Motor neuron (in vitro differentiated cells): Measurements from ENCODE around the gene SLC47A2. TPM values are rescaled to one million over a fixed set of nuclear protein-coding genes. Genes with fewer than 3 reads are reported as not detected.
A peak's percentile ranks its signal among the peaks of the same experiment; 100 is the strongest.

Experiments
- ATAC-seq, 8 experiments: fragments of 200-7000 bp; cut with Tn5 transposase; replicated peaks in 6 of 8; 2 replicates each; pipeline ENCODE4 v1.8.0; 2021; ENCODE audit warnings: mild to moderate bottlenecking in 8 of 8, moderate library complexity in 8 of 8
- H3K27ac ChIP-seq, 2 donors: fragments of 250-450 bp; sonication (Bioruptor Pico); 2 replicates each; pipeline ENCODE4 v1.9.0; 2021; ENCODE audit warnings: antibody characterized with exemption in 2 of 2, mild to moderate bottlenecking in 2 of 2, moderate library complexity in 1 of 2
- H3K4me1 ChIP-seq, 2 donors: fragments of 250-450 bp; sonication (Bioruptor Pico); replicated peaks in 1 of 2; 2 replicates each; pipeline ENCODE4 v1.6.1; 2021; ENCODE audit warnings: antibody characterized with exemption in 2 of 2, mild to moderate bottlenecking in 2 of 2, moderate library complexity in 1 of 2
- H3K4me3 ChIP-seq, 5 donors: fragments of 250-450 bp; sonication (Bioruptor Pico); 2 replicates each; pipeline ENCODE4 v1.9.0; 2021; ENCODE audit warnings: antibody characterized with exemption in 5 of 5, mild to moderate bottlenecking in 5 of 5, moderate library complexity in 4 of 5
- WGBS, 10 experiments: fragments of 450-650 bp; shearing (Covaris generic); methylation state at CpG; one replicate each; pipeline ENCODE4 v1.0.0; 2022; 5-methylcytosine and 5-hydroxymethylcytosine counted together
- in situ Hi-C, 9 experiments: fragments of 400-800 bp; cut with MboI; loops; one replicate each; pipeline ENCODE4 v1.15.0; 2021; ENCODE audit warnings: low sequenced_read_pairs in 9 of 9, low pct_unique_long_range_greater_than_20kb in 2 of 9; ENCODE audit not compliant: unreplicated experiment in 9 of 9
- total RNA-seq, 8 experiments: library from RNA; unstranded; fragments of 300-600 nt; gene quantifications; 2 replicates each; pipeline versions ENCODE4 v1.2.3 to v1.2.4, GENCODE V29; 2022

The SLC47A2 gene
- total RNA-seq, 8 experiments from 2014 or later: 0.29 to 2.2 (median 0.60) TPM

- H3K4me1 ChIP-seq: peaks cover 0 to 3% of the 10 kb centered on the region in 2 donors
- WGBS, 10 experiments: 62% methylated on average over 2 of the region's 26 CpGs; no CpG with 5 or more reads in 9 of the 10 experiments
- peak overlapping the region; percentile 33 to 44 (median 37) for H3K4me3 ChIP-seq
- peak; percentile 10 to 67 (median 51) for ATAC-seq
- in situ Hi-C loops: no loop called here
- H3K27ac ChIP-seq: no peak overlapping the region
These were observed 28.1 kb upstream of the SLC47A2 start for GRCh38 chr17:19744492-19744891.

DNA sequence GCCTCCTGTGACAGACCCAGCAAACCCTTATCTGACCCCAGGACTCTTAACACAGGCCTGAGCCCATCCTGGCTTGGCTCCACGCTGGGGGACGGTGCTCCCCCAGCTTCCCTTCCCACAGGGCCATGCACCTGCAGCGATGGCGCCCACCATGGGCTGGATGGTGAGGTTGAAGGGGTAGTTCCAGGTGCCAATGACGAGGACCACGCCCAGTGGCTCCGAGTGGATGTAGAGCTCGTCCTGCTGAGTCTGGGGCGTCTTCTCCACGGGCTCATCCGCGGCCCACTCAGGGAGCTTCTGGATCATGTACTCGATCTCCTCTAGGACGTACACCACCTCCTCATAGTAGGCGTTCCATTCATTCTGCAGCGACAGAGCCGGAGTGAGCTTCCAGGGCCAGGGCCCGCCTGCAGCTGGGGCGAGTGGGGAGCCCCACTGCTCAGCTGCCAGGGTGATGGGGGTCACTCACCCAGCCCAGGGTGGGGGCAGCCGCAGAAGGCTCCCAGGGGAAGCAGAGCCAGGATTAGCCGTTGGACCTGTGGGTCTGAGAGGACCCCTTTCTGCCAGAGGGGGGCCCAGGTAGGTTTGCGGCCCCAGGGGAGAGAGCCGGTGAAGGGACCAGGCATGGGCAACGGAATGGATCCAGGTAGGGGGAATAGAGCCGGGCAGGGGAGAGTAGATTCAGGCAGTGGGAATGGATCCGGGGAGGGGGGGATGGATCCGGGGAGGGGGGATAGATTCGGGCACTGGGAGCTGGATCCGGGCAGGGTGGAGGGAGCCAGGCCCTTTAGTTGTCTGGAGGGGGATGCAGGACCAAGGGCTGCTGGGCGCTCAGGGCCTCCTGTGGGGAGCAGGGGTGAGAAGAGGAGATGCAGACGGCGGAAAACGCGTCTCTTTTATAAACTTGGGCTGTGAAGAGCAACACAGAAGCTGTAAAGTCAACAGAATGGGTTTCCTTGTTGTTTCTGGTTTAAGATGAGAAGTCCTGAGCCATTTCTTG lies 27.0 kb upstream of the SLC47A2 start:
- in situ Hi-C loops: no loop called here
- Histone ChIP-seq H3K4me1 (peaks cover 0 to 3% of the 10 kb centered on the region in 2 donors), H3K27ac (no peak overlapping the region), H3K4me3 (no peak overlapping the region)
- ATAC-seq: no peak
- 80 to 100% (median 95%) methylated on average over 1 to 4 of the region's 34 CpGs; no CpG with 5 or more reads in 5 of the 10 experiments for WGBS, 10 experiments

DNA sequence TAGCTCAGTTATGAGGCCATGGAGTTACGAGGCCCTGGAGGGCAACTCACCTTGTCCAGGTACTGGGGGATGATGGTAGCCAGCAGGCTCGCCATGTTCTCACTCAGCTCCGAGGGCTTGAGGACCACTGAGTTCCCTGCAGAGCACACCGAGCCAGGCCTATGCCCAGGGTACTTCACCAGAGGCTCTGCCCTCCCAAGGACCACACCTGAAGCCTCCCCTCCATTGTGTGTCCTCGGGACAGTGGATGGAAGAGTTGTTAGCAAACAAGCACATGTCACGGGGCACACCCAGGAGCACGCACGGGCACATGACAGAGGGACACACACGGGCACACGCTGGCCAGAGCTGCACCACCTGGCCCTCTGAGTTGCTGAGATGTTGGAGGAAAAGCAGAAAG lies 26.1 kb upstream of the SLC47A2 start:
- 85 to 100% (median 92%) methylated on average over 1 to 8 of the region's 10 CpGs; no CpG with 5 or more reads in 6 of the 10 experiments for WGBS, 10 experiments
- H3K27ac ChIP-seq: no peak overlapping the region
- H3K4me3 ChIP-seq: no peak overlapping the region
- in situ Hi-C loops: no loop called here
- H3K4me1 ChIP-seq: peaks cover 0 to 3% of the 10 kb centered on the region in 2 donors
- no peak for ATAC-seq

- ATAC-seq: no peak
- WGBS, 10 experiments: 52% methylated on average over 3 of the region's 14 CpGs; no CpG with 5 or more reads in 9 of the 10 experiments
- Histone ChIP-seq H3K27ac (no peak overlapping the region), H3K4me1 (peaks cover 0 to 3% of the 10 kb centered on the region in 2 donors), H3K4me3 (no peak overlapping the region)
- in situ Hi-C loops: no loop called here
These were observed 25.6 kb upstream of the SLC47A2 start for GRCh38 chr17:19741832-19742457.

DNA sequence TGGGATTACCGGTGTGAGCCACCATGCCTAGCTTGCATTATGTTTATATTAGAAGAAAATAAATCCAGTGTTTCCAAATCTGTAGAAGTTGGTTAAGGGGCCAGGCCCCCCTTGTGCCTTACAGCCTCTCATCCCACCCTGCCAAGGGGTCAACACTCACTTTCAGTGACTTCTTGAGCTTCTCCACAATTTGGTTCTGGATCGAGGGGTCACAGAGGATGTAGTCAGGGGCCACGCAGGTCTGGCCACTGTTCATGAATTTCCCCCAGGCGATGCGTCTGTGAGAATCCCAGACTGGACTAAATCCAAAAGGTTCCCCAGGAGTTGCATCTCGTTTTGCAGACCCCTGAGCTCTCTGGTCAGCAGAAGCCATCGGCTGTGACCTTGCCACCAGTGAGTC lies 24.5 kb upstream of the SLC47A2 start:
- peaks cover 0 to 3% of the 10 kb centered on the region in 2 donors for H3K4me1 ChIP-seq
- no peak overlapping the region for H3K4me3 ChIP-seq
- in situ Hi-C loops: no loop called here
- H3K27ac ChIP-seq: no peak overlapping the region
- no peak for ATAC-seq
- 20 to 100% (median 91%) methylated on average over 1 to 5 of the region's 7 CpGs; no CpG with 5 or more reads in 2 of the 10 experiments for WGBS, 10 experiments

- in situ Hi-C loops: no loop called here
- no peaks in the 10 kb centered on the region for H3K4me1 ChIP-seq
- H3K4me3 ChIP-seq: no peak overlapping the region
- ATAC-seq: no peak
- H3K27ac ChIP-seq: no peak overlapping the region
- WGBS, 10 experiments: 25 to 92% methylated on average over 2 to 7 of the region's 26 CpGs; no CpG with 5 or more reads in 8 of the 10 experiments
These were observed 23.1 kb upstream of the SLC47A2 start for GRCh38 chr17:19739241-19740201.

DNA sequence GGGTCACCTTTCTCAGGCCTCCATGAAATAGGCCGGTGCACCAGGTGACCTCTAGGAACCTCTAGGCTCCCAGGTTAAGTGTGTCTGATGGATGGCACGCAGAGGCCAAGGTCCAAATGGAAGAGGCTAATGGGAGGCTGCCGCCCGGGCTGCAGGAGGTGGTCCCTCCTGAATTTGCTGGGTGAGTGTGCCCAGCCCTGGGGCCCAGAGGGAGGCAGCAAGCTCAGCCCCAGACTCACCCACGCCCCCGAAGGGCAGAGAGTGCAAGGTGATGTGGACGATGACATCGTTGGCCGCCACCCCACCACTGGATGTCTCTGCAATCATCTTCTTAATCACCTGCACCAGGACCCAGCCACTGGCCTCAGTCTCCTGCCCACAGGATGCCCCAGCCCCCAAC lies 22.4 kb upstream of the SLC47A2 start:
- 73 to 100% (median 80%) methylated on average over 1 to 3 of the region's 9 CpGs; no CpG with 5 or more reads in 7 of the 10 experiments for WGBS, 10 experiments

GRCh38 chr17:19738073-19738449 lies 21.7 kb upstream of the SLC47A2 start:
- in situ Hi-C loops: no loop called here
- no peak overlapping the region for H3K27ac ChIP-seq
- 70 to 100% (median 94%) methylated on average over 1 to 3 of the region's 14 CpGs; no CpG with 5 or more reads in 6 of the 10 experiments for WGBS, 10 experiments
- no peaks in the 10 kb centered on the region for H3K4me1 ChIP-seq
- ATAC-seq: no peak
- no peak overlapping the region for H3K4me3 ChIP-seq

More for the DNA sequence above, 22.4 kb upstream of the SLC47A2 start:
- in situ Hi-C loops: no loop called here
- no peak for ATAC-seq
- no peak overlapping the region for H3K4me3 ChIP-seq
- no peak overlapping the region for H3K27ac ChIP-seq
- H3K4me1 ChIP-seq: no peaks in the 10 kb centered on the region

- in situ Hi-C loops: no loop called here
- no peaks in the 10 kb centered on the region for H3K4me1 ChIP-seq
- 53 to 87% (median 79%) methylated on average over 1 to 5 of the region's 15 CpGs; no CpG with 5 or more reads in 4 of the 10 experiments for WGBS, 10 experiments
- no peak for ATAC-seq
- H3K4me3 ChIP-seq: no peak overlapping the region
- no peak overlapping the region for H3K27ac ChIP-seq
These were observed 21.1 kb upstream of the SLC47A2 start for GRCh38 chr17:19737305-19738072.

GRCh38 chr17:19736071-19736470 lies 19.7 kb upstream of the SLC47A2 start:
- H3K4me3 ChIP-seq: no peak overlapping the region
- H3K4me1 ChIP-seq: no peaks in the 10 kb centered on the region
- 30 to 100% (median 82%) methylated on average over 2 to 8 of the region's 11 CpGs; no CpG with 5 or more reads in 3 of the 10 experiments for WGBS, 10 experiments
- no peak overlapping the region for H3K27ac ChIP-seq
- in situ Hi-C loops: no loop called here
- ATAC-seq: no peak

GRCh38 chr17:19733953-19734526 lies 17.7 kb upstream of the SLC47A2 start:
- WGBS, 10 experiments: 60 to 86% (median 76%) methylated on average over 1 to 11 of the region's 11 CpGs
- H3K27ac ChIP-seq: no peak overlapping the region
- in situ Hi-C loops: no loop called here
- ATAC-seq: no peak
- no peak overlapping the region for H3K4me3 ChIP-seq
- H3K4me1 ChIP-seq: no peaks in the 10 kb centered on the region
